ENCODE data around the gene CES2. TPM values are rescaled to one million over a fixed set of nuclear protein-coding genes. Genes with fewer than 3 reads are reported as not detected.

The CES2 gene
- total and polyA plus RNA-seq, 7 donors, result 21.8 to 163 (median 25.5) TPM

- Histone ChIP-seq H3K36me3 (no peaks in the 10 kb centered on the region), H3K27ac (no peak overlapping the region), H3K27me3 (no peaks in the 10 kb centered on the region), H3K9me3 (no peaks in the 10 kb centered on the region), H3K4me3 (no peak overlapping the region), H3K4me1 (no peaks in the 10 kb centered on the region)
- intact Hi-C loops (cut with DNase I), result no loop called here
- WGBS, 2 donors, result 57 to 79% methylated on average over 10 of the region's 10 CpGs
- TF ChIP-seq CTCF (IDR thresholded peaks at IDR 0.05) (no peak), POLR2A (IDR thresholded peaks at IDR 0.05) (no peak), EP300 (IDR thresholded peaks at IDR 0.05) (no peak), POLR2AphosphoS5 (IDR thresholded peaks at IDR 0.05) (no peak)
- DNase-seq, result no peak
Measured at GRCh38 chr16:66913081-66913480, 22.2 kb upstream of the CES2 start.

GRCh38 chr16:66913711-66914110 is 21.6 kb upstream of the CES2 start:
- WGBS, 2 donors, result 72 to 88% methylated on average over 4 of the region's 4 CpGs
- Histone ChIP-seq H3K4me3 (no peak overlapping the region), H3K4me1 (no peaks in the 10 kb centered on the region), H3K27me3 (no peaks in the 10 kb centered on the region), H3K27ac (no peak overlapping the region), H3K9me3 (no peaks in the 10 kb centered on the region), H3K36me3 (no peaks in the 10 kb centered on the region)
- TF ChIP-seq POLR2AphosphoS5 (IDR thresholded peaks at IDR 0.05), result no peak
- no peak for TF ChIP-seq POLR2A (IDR thresholded peaks at IDR 0.05)
- no peak for TF ChIP-seq EP300 (IDR thresholded peaks at IDR 0.05)
- no peak for TF ChIP-seq CTCF (IDR thresholded peaks at IDR 0.05)
- intact Hi-C loops (cut with DNase I), result no loop called here
- no peak for DNase-seq

GRCh38 chr16:66914541-66914940 is 20.8 kb upstream of the CES2 start:
- TF ChIP-seq CTCF (IDR thresholded peaks at IDR 0.05) (no peak), POLR2AphosphoS5 (IDR thresholded peaks at IDR 0.05) (no peak), EP300 (IDR thresholded peaks at IDR 0.05) (no peak), POLR2A (IDR thresholded peaks at IDR 0.05) (no peak)
- no peaks in the 10 kb centered on the region for H3K36me3 ChIP-seq
- whole genome bisulfite sequencing, 2 donors, result 97 to 98% methylated on average over 7 of the region's 7 CpGs
- intact Hi-C loops (cut with DNase I), result no loop called here
- H3K9me3 ChIP-seq, result no peaks in the 10 kb centered on the region
- no peaks in the 10 kb centered on the region for H3K27me3 ChIP-seq
- H3K4me1 ChIP-seq, result peaks cover 0 to 3% (median 0%) of the 10 kb centered on the region in 4 donors
- no peak overlapping the region for H3K4me3 ChIP-seq
- no peak for DNase-seq
- H3K27ac ChIP-seq, result no peak overlapping the region

- Histone ChIP-seq H3K4me1 (peaks cover 0 to 8% (median under 1%) of the 10 kb centered on the region in 4 donors), H3K4me3 (no peak overlapping the region), H3K36me3 (no peaks in the 10 kb centered on the region), H3K9me3 (no peaks in the 10 kb centered on the region), H3K27me3 (no peaks in the 10 kb centered on the region), H3K27ac (no peak overlapping the region)
- intact Hi-C loops (cut with DNase I), result no loop called here
- WGBS, 2 donors, result 68 to 81% methylated on average over 7 of the region's 7 CpGs
- DNase-seq, result no peak
- TF ChIP-seq POLR2A (IDR thresholded peaks at IDR 0.05), result no peak
- no peak for TF ChIP-seq EP300 (IDR thresholded peaks at IDR 0.05)
- TF ChIP-seq CTCF (IDR thresholded peaks at IDR 0.05), result no peak
- TF ChIP-seq POLR2AphosphoS5 (IDR thresholded peaks at IDR 0.05), result no peak
Measured at GRCh38 chr16:66915041-66915440, 20.3 kb upstream of the CES2 start.

GRCh38 chr16:66916518-66916917 is 18.8 kb upstream of the CES2 start:
- H3K36me3 ChIP-seq, result peaks cover 0 to 4% (median 2%) of the 10 kb centered on the region in 4 donors
- no peak for DNase-seq
- no peaks in the 10 kb centered on the region for H3K27me3 ChIP-seq
- H3K9me3 ChIP-seq, result no peaks in the 10 kb centered on the region
- peaks cover 0 to 17% (median 3%) of the 10 kb centered on the region in 4 donors for H3K4me1 ChIP-seq
- intact Hi-C loops (cut with DNase I), result no loop called here
- WGBS, 2 donors, result 88% methylated on average over 6 of the region's 6 CpGs
- H3K4me3 ChIP-seq, result no peak overlapping the region
- no peak overlapping the region for H3K27ac ChIP-seq
- no peak for TF ChIP-seq EP300 (IDR thresholded peaks at IDR 0.05)
- no peak for TF ChIP-seq CTCF (IDR thresholded peaks at IDR 0.05)
- TF ChIP-seq POLR2AphosphoS5 (IDR thresholded peaks at IDR 0.05), result no peak
- TF ChIP-seq POLR2A (IDR thresholded peaks at IDR 0.05), result no peak

Data from sigmoid colon (tissue), 7 donors.